ENCODE results near the gene WDR54.
"Not testable (repeated sequence)": the region's sequence is repeated elsewhere in the genome, so short reads cannot be mapped to it uniquely, and the experiment has no call there.

WDR54 gene

DNA sequence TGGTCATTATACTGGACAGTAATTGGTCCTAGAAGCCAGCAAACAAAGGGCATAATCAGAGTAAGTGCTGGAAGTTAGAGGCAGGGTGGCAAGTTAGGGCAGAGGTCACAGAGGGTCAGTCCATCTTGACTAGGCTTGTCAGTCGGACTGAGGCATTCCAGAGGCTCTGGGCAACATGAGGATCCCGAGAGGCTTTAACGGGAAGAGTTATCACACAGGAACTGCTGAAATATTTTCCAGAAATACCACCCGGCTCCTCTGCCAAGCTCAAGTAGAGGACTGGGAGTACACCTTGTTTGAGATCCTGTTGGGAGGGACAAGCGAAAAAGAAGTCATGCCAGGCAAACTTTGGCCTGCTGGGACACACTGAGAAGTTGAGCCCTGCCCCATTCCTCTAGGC is 13.8 kb upstream of the WDR54 start:
- DNase-seq, result no peak

DNA sequence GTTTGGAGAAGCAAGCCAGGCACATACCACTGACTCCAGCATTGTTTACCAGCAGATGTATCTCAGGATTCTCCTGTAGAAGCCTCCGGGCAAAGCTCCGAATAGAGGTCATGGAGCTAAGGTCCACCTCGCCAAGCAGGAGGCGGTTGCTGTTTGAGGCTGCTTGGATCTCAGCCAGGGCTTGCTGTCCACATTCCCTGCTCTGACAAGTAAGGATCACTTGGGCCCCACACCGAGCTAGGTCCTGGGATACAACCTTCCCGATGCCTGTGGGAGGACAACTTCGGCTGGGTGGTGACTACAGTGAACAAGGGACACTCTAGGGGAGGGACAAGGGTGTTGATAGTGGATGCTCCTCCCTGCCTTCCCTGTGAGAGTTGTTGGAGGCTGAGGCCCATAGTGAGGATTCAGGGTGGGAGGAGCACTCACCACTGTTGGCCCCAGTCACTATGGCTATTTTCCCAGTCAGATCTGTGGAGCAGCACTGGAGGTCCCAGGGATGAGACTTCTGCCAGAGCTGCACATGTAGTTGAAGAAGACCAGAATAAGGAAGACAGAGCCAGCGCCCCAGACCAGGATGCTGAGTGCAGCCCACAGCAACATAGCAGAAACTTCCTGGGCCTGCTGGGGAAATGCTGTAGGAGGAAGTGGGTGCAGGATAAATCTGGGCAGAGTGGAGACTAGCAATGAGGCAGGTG is 8.4 kb upstream of the WDR54 start:
- DNase-seq, result no peak

DNA sequence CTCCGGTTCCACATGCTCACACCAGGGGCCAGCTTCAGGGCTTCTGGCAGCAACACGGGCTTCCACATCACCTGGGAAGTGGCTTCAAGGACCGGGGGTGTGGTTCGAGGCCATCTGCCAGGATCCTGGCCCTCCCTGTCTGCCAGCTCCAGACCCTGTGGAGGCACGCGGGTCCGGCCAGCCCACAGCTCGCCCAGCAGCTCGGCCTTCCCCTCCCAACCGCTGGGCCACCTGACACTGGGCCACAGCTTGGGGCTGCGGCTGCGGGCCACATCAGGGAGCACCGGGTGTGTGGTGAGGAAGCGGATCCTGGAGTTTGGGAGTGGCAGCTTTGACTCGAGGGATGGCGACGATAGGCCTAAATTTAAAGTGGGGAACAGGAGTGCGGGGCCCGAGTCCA is 7.1 kb upstream of the WDR54 start:
- DNase-seq, result no peak

DNA sequence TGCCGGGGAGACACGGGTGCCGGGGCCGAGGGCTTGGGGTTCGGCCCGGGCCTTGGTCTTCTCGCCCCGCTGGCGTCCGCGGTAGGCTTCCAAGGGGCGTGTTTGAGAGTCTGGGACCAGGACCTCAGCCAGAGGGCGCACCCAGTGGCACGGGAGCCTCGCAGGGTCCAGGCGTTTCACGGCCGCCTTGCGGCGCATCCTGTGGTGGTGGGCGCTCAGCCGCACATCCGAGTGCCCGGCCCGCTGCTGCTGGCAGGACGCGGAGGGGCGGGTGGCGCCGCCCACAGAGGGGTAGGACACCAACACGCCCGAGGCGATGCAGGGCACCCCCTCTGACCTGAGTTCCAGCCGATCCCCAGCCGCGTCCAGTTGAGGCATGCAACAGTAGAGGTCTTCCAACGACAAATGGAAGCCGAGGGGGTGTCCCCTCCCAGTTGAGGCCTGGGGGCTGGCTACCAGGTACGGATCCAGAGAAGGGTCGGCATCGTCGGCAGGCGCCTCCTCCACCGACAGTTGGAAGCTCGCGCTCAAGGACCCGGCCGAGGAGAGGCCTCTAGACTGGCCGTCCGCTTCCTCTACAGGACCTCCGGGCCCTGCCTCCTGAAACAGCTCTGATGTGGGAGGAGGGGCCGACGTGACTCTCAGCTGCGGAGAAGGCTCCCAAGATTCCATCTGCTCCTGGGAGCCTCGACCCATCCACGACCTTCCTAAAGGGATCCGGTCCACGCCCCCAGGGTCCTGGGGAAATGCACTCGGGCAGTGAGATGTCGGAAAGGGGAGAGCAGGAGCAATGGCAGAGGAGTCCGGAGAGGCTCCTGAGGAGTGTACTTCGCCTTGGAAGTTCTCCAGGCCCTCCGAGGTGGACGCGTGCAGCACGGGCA is 6.4 kb upstream of the WDR54 start:
- DNase-seq, result peak; percentile 75

DNA sequence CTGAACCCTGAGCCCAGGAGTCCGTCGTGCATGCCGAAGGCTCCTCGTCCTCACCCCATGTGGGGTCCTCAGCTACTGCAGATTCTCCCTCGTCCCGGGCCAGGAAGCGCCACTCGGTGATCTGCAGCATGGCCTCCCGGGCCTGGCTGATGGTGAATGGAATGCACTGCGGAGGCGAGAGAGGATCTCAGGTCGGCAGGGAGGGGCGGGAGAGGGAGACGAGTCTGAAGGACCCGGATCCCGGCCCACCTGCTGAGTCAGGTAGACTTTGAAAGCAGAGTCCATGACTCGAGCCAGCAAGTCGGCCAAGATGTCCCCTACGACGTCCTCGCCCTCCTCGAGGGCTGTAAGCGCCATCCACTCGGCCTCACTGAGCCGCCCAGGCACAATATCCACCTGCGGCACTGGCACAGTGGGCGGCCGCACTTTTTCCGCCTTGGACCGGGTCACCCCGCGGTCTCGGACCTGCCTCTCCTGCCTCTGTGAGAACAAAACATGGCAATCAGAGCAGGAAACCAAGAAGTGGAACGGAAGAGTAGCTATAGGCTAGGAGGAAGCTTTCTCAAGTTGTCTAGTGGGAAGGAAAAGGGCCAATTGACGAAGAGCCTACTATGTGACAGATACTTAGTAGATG is 5.7 kb upstream of the WDR54 start:
- DNase-seq, result no peak

DNA sequence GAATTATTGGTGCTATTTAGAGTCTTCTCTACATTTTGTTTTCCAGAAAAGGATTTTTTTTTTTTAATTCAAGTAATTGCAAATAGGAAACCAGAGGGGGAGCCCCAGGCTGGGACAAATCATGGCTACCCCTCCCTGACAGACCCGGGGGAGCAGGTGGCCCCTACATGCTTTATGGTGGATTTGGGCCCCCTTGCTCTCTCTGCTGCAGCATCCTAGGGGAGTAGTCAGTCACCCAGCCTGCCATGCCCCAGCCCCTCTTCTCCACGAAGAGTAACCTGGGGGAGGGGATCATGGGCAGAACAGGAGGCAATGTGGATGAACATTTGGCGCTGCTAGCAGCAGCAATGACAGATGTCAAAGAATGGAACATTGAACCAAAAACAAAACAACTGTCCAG is 4.8 kb upstream of the WDR54 start:
- DNase-seq, result no peak

DNA sequence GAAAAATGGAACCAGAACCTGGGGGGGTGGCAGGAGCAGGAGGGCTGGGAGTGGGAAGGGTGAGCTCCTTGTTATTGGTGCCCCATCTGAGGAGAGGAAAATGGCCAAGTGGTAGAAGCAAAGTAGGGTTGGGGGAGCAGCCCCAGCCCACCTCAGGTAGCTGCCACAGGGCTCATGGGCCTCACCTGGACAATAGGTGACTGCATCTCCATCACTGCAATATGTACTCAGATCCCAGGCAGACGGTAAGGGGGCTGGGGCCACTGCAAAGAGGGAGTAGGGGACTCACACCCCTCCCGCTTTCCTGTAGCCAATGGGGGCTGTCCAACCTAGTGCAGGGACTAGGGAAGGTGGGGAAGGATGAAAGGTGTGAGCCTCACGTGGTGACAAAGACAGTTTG is 4.3 kb upstream of the WDR54 start:
- no peak for DNase-seq

DNA sequence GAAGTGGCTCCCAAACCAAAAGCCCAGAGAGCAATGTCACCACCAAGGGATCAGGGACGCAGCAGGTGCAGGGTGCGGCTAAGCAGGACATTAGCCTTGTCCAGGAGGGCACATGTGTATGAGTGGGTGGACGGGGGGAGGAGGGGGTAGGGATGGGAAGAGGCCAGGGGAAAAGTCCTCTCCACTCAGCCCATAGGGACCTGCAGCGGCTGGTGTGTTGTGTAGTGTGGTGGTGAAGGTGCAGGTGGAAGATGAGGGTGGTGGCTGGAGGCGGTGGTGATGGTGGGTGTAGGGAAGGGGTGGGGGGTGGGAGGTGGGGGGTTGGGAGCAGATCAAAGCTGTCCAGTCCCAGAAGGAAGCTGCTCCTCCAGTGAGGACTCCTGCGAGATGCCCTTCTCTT is 3.8 kb upstream of the WDR54 start:
- DNase-seq, result no peak

DNA sequence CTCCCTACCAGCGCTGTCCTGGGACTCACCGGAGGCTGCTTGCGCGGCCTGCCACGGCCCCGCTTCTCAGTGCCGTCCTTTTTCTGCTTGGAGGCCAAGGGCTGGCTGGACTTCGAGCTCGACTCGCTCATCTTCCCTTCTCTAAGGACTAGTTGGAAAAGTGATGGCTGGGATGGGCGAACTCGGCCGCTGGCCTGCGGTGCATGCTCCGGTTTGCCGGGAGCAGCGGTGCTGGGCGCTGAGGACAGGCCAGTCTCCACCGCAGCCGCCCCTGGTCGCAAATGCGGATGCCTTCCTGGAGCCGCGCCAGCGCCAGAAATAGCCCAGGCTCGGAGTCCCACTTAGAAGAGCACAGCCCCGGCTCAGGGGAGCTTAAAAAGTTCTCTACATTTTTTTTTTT is 3.2 kb upstream of the WDR54 start:
- DNase-seq, result no peak

DNA sequence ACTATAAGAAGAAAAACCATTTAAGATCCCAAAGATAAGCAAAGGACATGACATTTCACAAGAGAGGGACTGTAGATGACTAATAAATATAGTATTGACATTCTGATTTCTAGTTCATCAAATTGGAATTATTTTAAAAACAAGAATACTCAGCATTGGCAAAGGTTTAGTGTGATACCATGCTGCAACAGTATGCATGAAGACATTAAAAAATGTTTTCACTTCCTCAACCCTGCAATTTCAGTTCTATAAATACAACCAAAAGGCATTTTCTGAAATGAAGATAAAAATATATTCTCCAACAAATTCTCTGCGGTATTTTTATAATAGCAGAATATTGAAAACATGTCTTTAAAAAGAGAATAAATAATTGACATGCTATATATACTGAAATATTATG is 2.2 kb upstream of the WDR54 start:
- DNase-seq, result no peak

DNA sequence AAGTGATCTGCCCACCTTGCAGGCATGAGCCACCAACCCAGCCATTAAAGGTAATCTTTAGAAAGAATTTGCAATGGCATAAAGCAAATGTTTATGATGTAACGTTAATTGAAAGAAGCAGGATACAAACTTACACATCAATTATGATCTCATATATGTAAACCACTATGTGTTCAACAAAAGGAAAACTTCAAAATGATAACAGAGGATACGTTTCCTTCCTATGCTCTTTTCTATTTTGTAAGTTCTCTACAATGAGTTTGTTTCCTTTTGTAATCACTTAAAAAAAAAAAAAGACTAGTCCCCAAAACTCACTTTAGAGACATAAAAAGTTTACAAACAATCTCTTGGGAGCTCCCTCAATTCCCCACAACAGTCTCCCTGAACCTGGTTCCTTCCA is 1.5 kb upstream of the WDR54 start:
- DNase-seq, result no peak

DNA sequence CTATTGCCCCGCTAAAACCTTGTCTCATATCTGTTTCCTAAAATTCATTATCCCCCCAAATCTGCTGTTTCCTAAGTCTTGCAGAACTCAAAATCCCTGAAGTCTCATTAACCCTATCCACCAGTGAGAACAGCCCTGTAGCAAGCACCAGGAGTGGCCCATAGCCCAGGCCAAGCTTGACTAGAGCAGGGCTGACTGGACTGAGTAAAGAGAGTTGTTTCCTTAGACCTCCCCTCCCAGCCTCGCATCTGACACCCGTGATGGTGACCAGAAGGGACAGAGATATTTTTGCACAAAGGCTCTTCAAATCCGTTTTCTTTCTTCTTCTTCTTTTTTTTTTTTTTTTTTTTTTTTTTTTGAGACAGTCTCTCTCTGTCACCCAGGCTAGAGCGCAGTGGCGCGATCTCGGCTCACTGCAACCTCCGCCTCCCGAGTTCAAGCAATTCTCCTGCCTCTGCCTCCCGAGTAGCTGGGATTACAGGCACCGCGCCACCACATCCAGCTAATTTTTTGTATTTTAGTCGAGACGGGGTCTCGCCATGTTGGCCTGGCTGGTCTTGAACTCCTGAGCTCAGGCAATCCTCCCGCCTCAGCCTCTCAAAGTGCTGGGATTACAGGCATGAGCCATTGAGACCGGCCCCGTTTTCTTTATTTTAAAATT is 957 bp upstream of the WDR54 start:
- DNase-seq, result not testable (repeated sequence)

DNA sequence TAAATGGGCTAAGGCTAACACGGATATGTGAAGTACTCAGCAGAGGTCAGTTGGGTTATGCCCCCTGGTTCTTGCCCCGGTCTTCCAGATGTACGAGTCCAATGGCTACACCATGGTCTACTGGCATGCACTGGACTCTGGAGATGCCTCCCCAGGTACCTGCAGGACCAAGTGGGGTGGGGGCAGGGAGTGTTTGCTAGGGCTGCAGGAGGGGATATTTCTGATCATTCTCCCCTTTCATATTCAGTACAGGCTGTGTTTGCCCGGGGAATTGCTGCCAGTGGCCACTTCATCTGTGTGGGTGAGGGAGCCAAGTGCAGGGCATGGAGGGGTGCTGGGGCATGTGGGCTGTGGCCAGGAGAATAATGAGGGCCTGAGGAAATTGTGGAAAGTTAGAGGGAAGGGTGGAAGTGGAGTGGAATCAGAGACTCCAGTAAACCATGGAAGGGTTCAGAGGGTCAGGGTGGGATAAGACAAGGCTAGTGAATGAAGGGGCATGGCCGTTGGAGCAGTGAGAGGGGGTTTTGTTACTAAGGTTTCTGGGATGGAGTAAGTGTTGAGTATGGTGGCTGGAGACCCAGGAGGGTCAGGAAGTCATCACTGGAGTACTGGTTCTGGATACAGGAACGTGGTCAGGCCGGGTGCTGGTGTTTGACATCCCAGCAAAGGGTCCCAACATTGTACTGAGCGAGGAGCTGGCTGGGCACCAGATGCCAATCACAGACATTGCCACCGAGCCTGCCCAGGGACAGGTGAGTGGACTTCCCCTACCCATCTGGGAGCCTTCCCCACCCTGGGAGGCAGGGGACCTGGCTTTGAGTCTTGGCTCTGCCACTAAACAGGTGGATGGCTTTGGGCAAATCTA is 1.9 kb downstream of the WDR54 start:
- no peak for DNase-seq

DNA sequence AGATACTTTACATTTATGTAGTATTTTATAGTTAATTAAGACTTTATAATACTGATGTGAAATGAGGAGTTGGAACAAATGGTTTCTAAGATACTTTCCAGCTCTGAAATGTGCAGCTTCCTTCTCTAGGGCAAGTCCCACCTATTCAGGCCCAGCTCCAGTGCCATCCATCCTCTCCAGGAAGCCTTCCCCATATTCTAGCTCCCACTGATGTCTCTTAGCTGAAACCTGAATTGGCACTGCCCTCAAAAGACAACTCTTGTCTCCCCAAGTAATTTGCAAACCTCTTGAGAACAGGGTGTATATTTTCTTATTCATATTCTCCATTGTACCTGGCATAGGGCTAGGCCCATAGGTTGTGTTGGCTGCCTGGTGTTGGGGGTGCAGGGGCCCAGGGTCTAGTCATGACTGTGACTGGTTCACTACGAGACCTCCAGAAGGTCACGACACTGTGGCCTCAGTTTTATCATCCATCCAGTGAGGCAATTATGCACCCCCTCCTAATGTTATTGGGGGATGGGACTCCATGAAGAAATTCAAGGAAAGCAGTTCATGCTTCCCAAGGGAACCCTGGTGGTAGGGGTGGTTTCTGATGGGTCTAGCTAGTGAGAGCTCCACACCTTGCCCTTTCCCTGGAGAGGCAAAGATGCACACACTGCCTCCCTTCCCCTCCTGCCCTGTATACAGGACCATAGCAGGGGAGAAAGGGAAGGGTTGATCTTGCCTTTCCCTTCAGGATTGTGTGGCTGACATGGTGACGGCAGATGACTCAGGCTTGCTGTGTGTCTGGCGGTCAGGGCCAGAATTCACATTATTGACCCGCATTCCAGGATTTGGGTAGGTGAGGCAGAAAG is 2.8 kb downstream of the WDR54 start:
- DNase-seq, result no peak

DNA sequence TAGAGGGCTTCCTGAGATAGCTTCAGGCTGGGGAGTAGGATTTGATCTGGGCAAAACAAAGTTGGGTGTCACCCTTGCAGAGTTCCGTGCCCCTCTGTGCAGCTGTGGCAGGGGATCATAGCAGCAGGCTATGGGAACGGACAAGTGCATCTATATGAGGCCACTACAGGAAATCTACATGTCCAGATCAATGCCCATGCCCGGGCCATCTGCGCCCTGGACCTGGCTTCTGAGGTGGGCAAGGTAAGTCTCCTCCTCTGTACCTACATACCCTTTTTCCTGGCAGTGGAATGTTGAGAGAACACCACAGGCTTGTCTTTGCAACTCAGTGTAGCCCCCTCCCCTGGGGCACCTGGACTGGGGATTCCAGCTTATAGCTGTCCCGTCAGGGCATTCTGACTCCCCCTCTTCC is 3.5 kb downstream of the WDR54 start:
- no peak for DNase-seq

DNA sequence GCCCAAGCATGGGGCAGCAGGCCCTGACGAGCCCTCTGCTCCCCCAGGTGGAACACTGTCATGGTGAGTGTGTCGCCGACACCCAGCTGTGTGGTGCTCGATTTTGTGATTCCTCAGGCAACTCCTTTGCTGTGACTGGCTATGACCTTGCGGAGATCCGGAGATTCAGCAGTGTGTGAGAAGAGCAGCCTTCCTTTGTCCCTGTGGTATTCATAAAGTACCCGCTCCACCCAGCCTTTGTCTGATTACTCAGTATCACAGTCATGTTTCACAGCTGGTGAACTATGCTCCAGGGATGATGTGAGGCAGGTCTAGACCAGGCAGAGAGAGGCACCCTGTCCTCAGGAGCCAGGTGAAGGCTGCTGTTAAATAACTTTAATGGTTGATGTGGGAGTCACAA is 4.0 kb downstream of the WDR54 start:
- DNase-seq, result no peak

DNA sequence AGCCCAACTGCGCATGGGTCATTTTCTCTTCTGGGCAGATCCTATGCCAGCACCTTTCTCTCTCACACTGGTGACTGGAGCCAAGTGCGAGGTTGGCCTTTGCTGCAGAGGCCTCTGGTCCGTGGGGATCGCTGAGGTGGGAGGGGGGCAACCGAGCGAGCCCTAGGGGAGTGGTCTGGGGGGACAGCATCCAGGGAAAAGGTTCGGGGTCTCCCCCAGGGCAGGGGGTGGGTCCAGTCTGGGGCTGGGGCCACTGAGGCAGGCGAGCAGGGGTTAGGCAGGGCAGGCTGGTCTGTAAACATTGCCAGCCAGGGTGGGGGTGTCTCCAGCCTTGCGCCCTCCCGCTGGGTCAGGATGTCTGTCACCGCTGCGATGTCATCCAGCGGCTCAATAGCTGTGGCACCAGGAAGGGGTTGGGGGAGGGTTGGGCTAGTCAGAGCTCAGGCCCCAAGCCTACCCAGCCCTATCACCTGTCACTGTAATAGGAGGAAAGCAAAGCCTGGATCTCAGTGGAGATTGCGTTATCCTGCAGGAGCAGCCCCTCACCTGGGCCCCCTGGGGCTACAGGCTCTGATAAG is 4.7 kb downstream of the WDR54 start:
- DNase-seq, result no peak

DNA sequence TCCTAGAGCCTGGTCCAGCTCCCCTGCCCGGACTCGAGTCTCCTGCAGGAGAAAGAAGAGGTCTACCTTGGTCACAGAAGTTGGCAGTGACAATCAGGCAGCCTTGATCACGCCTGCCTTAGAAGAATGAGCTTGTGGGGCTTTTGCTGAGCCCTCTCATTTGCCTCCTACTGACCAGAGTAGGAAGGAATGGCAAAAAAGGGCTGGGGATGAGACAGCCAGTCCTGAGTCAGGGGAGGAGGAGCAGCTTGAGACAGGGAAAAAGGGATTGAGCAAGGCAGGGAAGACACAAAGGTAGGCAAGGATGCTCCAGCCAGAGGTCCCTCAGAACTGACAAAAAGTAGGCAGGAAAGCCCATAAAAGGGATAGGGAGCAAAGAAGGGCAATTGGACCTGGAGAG is 6.0 kb downstream of the WDR54 start:
- no peak for DNase-seq

DNA sequence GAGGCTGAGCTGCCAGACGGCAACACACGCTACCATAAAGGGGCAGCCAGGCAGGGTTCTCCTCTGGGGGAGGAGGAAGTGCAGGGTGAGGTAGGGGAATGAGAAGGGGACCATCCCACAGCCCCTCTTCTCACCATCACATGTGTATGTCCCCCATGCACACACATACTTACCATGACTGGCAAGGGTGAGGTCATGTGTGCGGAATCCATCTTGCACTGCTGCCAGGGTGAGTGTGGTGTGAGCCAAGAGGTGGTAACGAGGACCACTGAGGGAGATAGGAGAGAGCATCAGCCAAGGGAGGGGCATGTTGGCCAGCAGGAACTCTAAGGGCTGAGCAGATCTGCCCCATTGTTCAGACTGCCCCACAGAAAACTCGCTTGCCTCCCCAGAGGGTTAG is 7.1 kb downstream of the WDR54 start:
- DNase-seq, result no peak

DNA sequence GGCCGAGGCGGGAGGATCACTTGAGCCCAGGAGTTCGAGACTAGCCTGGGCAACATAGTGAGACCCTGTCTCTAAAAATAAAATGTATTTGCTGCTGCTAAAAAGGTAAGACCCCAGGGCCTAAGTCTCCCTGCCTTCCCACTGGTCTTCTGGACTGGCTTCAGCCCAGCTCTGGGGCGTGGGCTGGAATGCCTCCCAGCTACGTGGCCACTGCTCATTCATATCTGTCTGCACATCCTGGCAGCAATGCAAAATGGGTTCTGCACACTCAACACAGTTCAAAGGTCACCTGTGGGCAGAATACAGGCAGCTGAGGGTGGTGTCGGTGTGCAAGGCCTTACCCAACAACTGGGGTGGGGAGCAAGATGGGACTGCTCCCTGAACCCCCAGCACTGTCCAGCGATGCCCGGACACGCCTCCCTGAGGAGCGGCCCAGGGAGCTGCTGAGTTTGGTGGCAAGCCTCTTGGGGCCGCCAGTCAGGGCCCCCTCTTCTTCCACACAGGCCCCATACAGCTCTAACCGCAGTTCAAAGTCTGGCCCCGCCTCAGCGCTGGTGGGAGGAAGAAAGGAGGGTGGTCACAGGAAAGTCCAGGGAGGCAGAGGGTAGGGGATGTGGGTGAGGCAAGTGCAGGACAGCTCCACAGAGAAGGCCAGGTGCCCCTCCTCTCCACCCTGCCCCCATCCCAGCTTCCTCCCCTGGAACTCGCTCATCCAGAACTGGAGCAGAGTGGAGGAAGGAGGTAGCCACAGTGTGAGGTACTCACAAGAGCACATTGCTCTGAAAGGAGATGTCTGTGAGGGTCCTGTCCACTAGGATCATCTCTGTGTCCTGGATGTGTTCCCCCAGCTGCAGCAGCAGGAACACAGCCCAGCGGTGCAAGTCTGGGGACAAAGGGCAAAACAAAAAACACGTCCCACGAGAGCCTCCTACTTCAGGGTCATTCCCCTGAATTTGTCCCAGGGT is 8.2 kb downstream of the WDR54 start:
- no peak for DNase-seq

Measured in activated CD8-positive, alpha-beta memory T cell treated with anti-CD3 and anti-CD28 coated beads for 24 hours (primary cell).